GM12872 (cell line): Measurements from ENCODE around the gene MAP4K4.

Source experiments
- CTCF ChIP-seq: IDR thresholded peaks from 3 replicates; pipeline ENCODE4 v1.5.1; 2011; ENCODE audit warnings: low read depth, mild to moderate bottlenecking, low read length, moderate library complexity; ENCODE audit not compliant: insufficient read depth

The MAP4K4 gene

GRCh38 chr2:101679801-101680487 is 17.6 kb upstream of the MAP4K4 start:
- no peak for TF ChIP-seq CTCF

- TF ChIP-seq CTCF: no peak
Observed at GRCh38 chr2:101682311-101682710, 15.2 kb upstream of the MAP4K4 start.

GRCh38 chr2:101684313-101684712 is 13.2 kb upstream of the MAP4K4 start:
- no peak for TF ChIP-seq CTCF

- TF ChIP-seq CTCF: no peak
Observed at GRCh38 chr2:101688261-101688660, 9.2 kb upstream of the MAP4K4 start.

GRCh38 chr2:101689114-101689825 is 8.2 kb upstream of the MAP4K4 start:
- TF ChIP-seq CTCF: no peak

GRCh38 chr2:101690547-101691152 is 6.9 kb upstream of the MAP4K4 start:
- no peak for TF ChIP-seq CTCF

GRCh38 chr2:101692041-101692440 is 5.5 kb upstream of the MAP4K4 start:
- TF ChIP-seq CTCF: no peak
